Activated CD4-positive, CD25-positive, alpha-beta regulatory T cell treated with anti-CD3 and anti-CD28 coated beads, Interleukin-2, amount 50 U/mL, for 16 hours (primary cell): ENCODE measurements around the gene ALDH2.
"Not testable (repeated sequence)": the region's sequence is repeated elsewhere in the genome, so short reads cannot be mapped to it uniquely, and the experiment has no call there.

ENCODE experiments used
- DNase-seq: peaks from one replicate; pipeline ENCODE4 v3.0.0-alpha.2; 2020; ENCODE audit warnings: low read depth, low spot score

The ALDH2 gene

DNA sequence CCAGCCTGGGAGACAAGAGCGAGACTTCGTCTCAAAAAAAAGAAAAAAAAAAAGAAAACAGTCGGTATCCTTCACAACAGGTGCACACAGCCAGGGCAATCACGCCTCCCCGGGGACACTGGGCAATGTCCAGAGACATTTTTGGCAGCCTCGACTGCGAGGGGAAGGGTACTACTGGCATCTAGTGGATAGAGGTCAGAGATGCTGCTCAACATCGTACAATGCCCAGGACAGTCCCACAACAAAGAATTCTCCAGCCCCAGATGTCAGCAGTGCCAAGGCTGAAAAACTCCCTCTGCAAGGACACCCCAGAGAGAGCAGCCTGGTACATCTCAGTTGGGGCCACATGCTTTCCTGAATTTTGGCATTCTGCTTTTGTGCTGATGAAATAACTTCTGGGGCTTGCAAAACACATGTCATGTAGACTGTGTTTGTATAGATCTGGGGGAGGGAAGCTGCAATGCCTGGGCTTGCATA, 21.5 kb downstream of the ALDH2 start:
- no peak for DNase-seq

DNA sequence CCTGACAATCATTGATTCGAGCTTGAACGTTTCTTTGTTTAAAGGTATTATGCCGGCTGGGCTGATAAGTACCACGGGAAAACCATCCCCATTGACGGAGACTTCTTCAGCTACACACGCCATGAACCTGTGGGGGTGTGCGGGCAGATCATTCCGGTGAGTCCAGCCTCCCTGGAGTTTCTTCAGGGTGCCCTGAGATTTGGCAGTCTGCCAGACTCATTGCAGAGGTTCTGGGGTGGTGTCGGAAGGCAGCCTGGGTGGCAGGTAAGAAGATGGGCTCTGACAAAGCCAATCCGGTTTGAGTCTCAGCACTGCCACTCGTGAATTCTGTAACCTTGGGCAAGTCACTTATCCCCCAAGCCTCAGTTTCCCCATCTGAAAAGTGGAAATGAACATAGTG, 23.0 kb downstream of the ALDH2 start:
- no peak for DNase-seq

DNA sequence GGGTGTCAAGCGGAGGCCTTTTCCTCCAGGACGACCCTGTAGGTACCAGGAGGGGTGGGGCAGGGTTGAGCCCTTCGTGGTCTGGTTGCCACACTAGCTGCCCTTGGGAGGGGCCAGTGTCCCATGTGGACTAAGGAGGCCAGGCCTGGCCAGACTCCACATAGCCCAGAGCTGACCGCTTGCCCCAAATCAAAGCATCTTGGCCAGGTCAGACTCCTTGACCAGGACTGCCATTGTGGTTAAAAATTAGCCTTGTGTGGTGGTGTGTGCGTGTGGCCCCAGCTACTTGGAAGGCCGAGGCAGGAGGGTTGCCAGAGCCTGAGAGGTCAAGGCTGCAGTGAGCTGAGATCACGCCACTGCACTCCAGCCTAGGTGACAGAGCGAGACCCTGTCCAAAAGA, 24.8 kb downstream of the ALDH2 start:
- no peak for DNase-seq

DNA sequence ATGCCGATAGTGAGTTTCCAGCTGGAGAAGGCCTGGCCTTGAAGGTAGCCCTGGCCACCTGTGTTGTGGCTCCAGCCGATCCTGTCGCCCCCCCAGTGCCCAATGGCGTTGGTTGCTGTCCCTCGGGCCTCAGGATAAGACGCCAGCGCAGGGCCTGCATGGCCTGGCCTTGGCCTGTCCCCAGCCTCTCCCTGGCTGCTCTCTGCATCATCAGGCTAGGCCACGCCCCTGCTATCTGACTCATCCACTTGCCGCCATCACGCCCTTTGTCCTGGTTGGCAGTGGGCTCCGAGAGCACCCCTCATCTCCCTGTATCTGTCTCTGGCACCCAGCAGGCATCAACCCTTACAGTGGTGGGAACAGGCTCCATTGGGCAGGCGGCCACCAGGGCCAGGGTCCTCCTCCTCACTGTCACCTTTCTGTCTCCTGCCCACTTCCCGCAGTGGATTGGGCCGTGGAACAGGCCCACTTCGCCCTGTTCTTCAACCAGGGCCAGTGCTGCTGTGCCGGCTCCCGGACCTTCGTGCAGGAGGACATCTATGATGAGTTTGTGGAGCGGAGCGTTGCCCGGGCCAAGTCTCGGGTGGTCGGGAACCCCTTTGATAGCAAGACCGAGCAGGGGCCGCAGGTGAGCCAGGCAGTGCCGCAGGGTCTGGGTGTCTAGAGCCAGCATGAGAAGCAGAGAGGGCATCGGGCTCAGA, 25.6 kb downstream of the ALDH2 start:
- no peak for DNase-seq

DNA sequence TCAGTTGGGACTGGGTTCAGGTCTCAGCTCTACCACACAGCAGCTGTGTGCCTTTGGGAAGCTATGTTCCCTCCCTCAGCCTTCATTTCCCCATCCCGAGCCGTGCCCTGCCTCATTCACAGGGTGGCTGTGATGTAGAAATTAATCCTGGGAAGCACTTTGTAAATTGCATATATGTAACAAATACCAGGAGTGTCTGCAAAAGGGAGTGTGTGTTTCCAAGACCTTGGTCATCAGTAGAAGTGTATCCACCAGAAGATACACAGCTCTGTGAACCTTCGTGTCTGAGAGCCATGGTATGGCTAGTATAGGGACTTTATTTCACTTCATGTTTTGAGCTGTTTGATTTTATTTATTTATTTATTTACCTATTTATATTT, 26.1 kb downstream of the ALDH2 start:
- DNase-seq = no peak

DNA sequence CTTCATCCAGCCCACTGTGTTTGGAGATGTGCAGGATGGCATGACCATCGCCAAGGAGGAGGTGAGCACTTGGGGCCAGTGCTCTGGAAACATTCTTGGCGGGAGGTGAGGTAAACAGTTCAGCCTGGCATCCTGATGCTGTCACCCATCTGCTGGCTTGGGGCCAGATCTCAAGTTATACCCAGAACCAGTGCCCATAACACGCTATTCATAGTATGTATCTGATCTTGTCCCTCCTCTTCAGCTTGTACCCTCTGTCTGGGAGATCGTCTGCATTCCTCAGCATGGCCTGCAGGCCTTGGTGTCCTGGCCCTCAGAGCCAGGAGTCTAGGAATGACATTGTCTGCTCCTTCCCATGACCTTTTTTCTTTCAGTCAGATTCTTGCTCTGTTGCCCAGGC, 31.4 kb downstream of the ALDH2 start:
- DNase-seq = no peak

DNA sequence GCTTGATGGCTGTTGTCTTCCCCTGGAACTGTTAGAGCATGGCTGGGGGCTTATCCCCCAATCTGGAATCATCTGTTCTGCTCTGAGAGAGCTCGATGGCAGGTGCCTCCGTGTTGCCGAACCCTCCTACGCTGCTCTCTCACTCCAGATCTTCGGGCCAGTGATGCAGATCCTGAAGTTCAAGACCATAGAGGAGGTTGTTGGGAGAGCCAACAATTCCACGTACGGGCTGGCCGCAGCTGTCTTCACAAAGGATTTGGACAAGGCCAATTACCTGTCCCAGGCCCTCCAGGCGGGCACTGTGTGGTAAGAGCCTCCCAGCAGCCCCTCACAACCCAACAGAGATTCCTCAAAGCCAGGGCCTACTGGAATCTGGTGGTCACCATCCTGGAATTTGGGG, 33.0 kb downstream of the ALDH2 start:
- no peak for DNase-seq

DNA sequence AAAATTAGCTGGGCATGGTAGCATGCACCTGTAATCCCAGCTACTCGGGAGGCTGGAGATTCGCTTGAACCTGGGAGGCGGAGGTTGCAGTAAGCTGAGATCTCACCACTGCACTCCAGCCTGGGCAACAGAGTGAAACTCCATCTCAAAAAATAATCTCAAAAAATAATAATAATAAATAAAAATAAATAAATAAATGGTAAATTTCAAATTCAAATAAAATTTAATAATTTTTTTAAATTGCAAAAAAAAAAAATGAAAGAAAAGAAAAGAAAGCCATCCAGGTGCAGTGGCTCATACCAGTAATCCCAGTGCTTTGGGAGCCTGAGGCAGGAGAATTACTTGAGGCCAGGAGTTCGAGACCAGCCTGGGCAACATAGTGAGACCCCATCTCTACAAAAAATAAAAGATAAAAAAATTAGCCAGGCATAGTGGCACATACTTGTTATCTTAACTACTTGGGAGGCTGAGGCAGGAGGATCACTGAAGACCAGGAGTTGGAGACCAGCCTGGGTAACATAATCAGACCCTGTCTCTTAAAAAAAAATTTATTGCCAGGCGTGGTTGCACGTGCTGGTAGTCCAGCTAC, 36.4 kb downstream of the ALDH2 start:
- DNase-seq = no peak

DNA sequence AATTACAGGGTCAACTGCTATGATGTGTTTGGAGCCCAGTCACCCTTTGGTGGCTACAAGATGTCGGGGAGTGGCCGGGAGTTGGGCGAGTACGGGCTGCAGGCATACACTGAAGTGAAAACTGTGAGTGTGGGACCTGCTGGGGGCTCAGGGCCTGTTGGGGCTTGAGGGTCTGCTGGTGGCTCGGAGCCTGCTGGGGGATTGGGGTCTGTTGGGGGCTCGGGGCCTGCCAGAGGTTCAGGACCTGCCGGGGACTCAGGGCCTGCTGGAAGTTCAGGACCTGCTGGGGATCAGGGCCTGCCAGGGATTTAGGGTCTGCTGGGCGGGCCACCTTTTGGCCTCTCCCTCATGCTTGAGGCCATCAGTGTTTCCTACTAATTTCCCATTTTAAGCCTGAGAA, 37.1 kb downstream of the ALDH2 start:
- DNase-seq = no peak

DNA sequence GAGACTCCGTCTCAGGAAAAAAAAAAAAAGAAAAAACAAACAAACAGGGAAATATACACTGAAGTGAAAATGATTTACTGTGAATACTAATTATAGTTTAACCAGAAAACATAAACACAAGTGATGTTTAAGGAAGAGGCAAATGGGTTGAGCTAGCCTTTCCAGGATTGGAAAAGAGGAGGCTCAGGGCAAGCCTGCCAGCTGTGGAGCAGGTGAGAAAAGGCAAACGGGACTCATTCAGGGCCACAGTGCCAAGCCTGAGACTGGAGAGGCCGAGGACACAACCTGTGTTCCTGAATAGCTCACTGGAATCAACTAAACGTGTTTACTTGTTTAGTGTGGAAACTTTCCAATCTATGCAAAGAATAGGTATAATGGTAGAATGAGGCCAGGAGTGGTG, 39.6 kb downstream of the ALDH2 start:
- DNase-seq = no peak

DNA sequence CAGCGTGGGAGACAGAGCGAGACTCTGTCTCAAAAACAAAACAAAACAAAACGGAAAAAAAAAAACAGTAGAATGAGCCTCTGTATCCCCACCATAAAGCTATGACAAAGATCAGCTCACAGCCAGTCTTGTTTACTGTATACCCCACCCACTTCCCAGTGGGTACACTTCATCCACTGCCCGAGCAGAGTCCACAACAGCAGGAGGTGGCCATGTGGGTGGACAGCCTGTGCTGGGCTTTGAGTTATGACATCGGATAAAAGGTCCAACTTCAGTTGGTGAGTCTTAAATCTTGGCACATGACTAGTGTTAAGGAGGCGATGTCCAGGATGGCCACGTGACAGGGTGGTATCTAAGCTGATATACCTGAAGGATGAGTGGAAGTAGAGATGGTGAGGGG, 40.5 kb downstream of the ALDH2 start:
- DNase-seq = no peak

DNA sequence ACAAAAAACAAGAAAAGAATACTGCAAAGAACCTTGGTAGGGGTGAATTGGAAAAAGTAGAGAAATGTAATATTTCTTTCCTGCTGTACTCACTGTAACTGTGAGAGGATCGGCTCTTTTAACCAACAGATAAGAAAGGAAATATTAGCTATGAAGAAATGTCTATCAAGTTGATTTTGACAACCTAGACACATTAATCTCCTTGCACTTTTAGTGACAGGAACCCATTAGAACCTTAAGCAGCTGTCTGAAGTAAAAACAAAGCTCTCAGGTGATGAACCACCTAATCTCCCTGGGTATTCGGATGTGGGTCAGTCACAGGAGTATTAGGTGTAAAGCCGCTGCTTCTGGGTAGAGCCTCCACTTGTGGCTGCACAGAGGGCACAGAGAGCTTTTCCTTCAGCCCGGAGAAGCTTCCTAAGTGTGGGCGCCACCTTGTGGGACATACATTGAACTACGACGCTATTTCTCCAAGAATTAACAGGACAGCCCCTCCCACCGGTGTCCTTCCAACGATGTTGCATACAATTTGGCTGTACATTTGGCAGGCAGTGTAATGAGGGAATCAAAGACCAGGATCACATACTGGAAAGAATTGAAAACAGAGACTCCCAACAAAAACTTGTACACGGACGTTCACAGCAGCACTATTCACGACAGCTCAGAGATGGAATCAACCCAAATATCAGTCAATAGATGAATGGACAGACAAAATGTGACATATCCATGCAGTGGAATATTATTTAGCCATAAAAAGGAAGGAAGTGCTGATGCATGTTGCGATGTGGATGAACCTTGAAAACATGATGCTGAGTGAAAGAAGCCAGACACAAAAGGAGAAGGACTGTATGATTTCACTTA, 46.4 kb downstream of the ALDH2 start:
- peak; percentile 23 for DNase-seq

DNA sequence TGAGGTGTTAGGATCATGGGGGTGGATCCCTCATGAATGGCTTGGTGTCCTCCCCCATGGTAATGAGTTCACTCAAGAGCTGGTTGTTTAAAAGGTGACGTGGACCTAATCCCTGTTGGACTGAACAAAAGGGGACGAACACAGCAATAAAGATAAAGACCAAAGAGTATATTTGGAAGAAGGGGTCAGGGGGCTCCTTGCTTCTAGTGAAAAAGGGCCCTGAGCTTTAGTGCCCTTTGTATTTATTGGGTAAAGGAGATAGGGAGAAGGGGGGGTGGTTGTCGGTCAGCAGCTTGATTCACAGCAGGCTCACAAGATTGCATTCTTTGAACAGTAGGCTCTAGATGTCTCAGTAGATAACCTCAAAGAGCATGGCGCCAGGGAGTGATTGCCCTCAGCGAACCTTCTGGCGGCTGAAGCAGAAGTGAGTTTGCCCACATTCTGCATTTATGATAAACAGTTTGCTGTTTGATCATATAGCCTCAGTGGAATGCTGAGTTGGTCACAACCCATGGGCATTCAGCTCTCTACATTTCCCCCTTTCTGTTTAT, 49.4 kb downstream of the ALDH2 start:
- no peak for DNase-seq

DNA sequence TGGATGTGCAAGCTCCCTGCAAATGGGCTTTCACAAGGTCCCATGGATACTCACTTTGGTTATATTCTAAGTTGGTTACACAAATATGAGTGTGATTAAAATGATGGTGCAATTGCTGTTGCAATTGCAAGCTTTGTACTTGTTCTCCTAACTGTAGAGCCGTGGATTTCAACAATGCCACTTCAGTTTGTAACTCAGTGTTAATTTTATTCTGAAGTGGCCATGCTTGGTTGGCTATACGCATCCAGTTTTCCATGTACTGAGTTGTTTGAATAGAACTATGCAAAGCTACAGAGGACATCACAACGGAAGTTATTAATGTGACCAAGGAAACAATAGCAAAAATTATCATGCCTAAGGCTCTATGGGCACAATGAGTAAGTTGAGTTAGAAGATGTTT, 50.2 kb downstream of the ALDH2 start:
- not testable (repeated sequence) for DNase-seq

DNA sequence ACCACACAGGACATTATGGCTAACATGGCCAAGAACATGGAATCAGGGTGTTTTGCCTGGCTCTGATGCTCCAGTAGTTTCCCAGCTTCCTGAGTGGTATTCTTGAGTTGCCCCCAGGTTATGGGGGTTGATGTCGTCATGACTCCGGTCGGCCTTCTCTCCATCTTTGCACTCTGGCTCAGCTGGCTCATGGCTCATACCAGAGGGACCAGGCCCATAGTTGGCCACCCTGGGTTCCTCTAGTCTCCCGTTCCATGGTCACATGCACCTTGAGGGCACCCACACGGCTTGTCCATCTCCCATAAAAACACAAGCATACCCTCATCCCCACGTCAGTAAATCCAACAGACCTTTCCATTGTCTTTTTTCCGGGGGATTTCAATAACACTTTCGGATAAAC, 51.6 kb downstream of the ALDH2 start:
- no peak for DNase-seq

DNA sequence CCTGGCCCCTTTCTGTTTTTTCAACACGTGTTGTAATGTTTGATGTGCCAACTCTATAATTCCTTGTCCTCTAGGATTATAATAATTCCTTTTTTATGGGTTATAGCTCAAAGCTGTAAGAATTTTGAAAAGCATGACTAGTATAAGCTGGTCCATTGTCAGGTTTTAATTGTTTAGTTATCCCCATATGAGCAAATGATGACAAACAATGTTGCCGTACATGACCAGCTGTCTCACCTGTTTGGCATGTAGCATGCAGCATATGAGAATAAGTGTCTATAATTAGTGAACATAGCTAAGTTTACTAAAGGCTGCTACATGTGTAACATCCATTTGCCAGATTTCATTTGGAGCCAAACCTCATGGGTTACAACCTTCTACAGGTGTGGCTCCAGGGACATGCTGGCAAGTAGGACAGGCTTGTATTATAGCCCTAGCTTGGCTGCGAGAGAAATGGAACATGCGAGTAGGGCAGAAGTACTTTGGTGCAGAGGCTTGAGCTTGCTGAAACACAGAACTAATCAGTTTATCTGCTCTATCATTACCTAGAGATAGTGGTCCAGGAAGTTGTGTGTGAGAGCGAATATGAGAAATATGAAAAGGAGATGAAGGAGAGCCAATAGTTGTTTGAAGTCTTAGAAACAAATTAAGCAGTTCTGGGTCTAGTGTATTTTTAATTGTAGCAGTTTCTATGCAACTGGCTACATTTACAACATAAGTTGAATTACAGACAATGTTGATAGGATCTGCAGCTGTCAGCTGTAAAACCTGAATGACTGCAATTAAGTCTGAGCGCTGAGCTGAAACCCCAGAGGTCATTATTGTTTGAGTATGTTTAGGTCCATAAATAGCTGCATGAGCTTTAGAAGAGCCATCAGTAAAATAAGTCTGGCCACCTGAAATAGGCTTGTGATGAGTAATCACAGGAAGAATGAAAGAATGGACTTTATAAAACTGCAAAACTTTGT, 52.7 kb downstream of the ALDH2 start:
- no peak for DNase-seq

DNA sequence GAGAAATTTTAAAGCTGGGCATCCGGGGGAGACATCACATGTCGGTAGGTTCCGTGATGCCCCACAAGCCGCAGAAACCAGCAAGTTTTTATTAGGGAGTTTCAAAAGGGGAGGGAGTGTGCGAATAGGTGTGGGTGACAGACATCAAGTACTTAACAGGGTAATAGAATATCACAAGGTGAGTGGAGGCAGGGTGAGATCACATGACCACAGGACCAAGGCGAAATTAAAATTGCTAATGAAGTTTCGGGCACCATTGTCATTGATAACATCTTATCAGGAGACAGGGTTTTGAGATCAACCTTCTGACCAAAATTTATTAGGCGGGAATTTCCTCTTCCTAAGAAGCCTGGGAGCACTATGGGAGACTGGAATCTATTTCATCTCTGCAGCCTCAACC, 54.1 kb downstream of the ALDH2 start:
- DNase-seq = not testable (repeated sequence)

DNA sequence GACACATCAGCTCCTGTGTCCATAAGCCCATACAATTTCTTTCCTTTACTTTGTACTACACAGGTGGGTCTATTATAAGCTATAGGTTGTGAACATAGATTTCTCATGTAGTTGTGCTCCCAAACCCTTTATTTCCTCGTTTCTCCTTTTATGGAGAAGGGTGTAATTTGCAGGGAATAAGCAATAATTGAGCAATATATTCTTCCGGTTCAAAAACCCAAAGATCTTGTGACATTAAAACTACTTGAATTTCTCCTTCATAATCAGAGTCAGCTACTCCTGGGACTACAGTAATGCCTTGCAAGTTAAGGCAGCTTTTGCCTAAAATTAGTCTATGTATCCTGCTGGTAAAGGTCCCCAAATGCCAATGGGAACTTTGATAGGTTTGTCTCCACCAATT, 56.2 kb downstream of the ALDH2 start:
- no peak for DNase-seq

DNA sequence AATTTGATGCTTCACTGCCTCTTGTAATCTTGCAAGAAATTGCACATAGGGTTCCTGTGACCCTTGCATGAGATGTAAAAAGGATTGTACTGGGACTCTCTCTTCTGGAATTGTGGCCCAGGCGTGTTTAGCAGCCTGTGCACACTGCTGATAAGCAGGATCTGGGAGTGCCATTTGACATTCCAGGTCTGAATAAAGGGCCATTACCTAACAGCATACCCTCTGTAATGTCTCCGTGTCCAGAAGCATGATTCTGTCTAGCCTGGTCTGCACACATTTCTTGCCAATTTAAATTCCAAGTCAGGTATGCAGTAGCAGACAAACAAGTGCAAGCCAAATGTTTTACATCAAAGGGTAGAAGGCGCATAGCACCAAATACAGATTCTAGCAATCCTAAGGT, 57.2 kb downstream of the ALDH2 start:
- no peak for DNase-seq

DNA sequence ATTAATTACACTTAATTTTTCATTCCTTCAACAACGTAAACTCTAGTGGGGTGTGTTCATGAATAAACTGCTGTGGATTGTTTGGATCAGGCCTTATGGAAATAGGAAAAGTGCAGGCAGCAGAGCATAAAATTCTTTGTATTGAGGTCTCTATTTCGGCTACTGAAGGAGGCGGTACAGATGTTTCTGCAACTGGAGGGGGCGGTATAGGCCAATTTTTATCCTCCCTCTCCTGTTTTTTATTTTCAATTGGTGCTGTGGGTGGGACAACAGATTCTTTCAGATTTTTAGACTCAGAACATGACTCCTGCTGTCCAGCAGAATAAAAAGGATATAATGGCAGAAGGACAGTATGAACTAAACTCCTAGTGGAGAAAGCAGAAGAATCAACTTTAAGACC, 57.6 kb downstream of the ALDH2 start:
- DNase-seq = not testable (repeated sequence)

DNA sequence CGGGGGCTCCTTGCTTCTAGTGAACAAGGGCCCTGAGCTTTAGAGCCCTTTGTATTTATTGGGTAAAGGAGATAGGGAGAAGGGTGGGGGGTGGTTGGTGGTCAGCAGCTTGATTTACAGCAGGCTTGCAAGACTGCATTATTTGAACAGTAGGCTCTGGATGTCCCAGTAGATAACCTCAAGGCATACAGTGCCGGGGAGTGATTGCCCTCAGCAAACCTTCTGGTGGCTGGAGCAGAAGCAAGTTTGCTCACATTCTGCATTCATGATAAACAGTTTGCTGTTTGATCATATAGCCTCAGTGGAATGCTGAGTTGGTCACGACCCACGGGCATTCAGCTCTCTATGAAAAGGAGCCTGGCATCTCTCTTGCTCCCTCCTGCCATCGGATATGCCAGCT, 58.8 kb downstream of the ALDH2 start:
- no peak for DNase-seq
